Measurements from ENCODE around the gene ATG101. TPM values are rescaled to one million over a fixed set of nuclear protein-coding genes. Genes with fewer than 3 reads are reported as not detected.

Gene ATG101
- polyA plus RNA-seq, 1 donor from 2014 or later, result 53.9 TPM

DNA sequence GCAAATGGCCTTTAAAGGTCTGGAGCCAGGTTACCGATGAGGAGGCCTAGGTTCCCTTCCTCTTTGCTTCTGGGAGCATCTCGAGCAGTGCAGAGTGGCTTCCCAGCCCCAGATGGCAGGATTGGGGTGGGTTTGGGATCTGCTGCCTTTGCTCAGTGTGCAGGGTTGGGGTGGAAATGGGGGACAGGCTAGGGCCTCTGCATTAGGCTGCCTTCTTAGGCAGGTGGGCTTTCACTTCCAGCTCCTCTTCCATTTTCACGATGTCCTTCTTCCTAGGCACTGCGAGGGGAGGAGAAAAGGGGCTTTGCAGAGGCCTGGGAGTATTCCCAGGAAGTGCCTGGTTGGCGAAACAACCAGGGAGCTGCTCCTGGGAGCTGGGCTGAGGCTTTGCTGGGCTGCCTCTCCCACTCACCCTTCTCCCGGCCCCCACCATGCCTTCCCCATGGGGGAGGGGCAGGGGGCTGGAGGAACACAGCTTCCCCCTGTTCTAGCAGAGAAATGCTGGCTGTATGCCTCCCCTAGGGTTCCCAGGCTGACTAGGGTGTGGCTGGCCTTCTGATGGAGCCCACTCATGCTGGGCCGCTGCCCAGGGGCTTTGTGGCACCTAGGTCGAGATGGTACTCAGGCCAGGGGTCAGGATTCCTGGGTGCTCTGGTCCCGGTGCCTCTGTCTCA is 16.1 kb upstream of the ATG101 start:
- Histone ChIP-seq H4K20me1 (ENCODE audit: insufficient read depth) (no peaks in the 10 kb centered on the region), H3K27me3 (ENCODE audit: insufficient read depth, low read depth, low read length) (no peaks in the 10 kb centered on the region), H3K36me3 (ENCODE audit: insufficient read depth, low read length) (no peaks in the 10 kb centered on the region), H3K79me2 (replicated peaks; ENCODE audit: insufficient read depth, low read length) (no peaks in the 10 kb centered on the region), H3K4me3 (ENCODE audit: low read length) (no peak overlapping the region), H2AFZ (ENCODE audit: low read depth, low read length) (no peak overlapping the region), H3K27ac (ENCODE audit: low read length) (no peak overlapping the region), H3F3A (ENCODE audit: insufficient read depth, low read length, poor library complexity, severe bottlenecking) (no peaks in the 10 kb centered on the region), H3K4me2 (ENCODE audit: low read length) (no peak overlapping the region), H3K9me2 (ENCODE audit: insufficient read depth, low read length) (no peaks in the 10 kb centered on the region), H3K9me3 (ENCODE audit: low read length) (no peaks in the 10 kb centered on the region), H3K9ac (ENCODE audit: low read length) (no peak overlapping the region)
- TF ChIP-seq RAD21 (conservative IDR thresholded peaks at IDR 0.05), result no peak
- TF ChIP-seq POLR2AphosphoS5 (IDR thresholded peaks at IDR 0.05), result no peak
- no peak for TF ChIP-seq EZH2 (IDR thresholded peaks at IDR 0.05; ENCODE audit: borderline replicate concordance, insufficient read depth, low read length, poor library complexity, severe bottlenecking)
- no peak for TF ChIP-seq SMC3 (conservative IDR thresholded peaks at IDR 0.05; ENCODE audit: poor library complexity)
- TF ChIP-seq EP300 (conservative IDR thresholded peaks at IDR 0.05; ENCODE audit: poor library complexity, severe bottlenecking), result no peak
- TF ChIP-seq, protein P1, sequence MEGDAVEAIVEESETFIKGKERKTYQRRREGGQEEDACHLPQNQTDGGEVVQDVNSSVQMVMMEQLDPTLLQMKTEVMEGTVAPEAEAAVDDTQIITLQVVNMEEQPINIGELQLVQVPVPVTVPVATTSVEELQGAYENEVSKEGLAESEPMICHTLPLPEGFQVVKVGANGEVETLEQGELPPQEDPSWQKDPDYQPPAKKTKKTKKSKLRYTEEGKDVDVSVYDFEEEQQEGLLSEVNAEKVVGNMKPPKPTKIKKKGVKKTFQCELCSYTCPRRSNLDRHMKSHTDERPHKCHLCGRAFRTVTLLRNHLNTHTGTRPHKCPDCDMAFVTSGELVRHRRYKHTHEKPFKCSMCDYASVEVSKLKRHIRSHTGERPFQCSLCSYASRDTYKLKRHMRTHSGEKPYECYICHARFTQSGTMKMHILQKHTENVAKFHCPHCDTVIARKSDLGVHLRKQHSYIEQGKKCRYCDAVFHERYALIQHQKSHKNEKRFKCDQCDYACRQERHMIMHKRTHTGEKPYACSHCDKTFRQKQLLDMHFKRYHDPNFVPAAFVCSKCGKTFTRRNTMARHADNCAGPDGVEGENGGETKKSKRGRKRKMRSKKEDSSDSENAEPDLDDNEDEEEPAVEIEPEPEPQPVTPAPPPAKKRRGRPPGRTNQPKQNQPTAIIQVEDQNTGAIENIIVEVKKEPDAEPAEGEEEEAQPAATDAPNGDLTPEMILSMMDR (IDR thresholded peaks at IDR 0.05; ENCODE audit: poor library complexity, severe bottlenecking), result no peak
- TF ChIP-seq, protein P2, sequence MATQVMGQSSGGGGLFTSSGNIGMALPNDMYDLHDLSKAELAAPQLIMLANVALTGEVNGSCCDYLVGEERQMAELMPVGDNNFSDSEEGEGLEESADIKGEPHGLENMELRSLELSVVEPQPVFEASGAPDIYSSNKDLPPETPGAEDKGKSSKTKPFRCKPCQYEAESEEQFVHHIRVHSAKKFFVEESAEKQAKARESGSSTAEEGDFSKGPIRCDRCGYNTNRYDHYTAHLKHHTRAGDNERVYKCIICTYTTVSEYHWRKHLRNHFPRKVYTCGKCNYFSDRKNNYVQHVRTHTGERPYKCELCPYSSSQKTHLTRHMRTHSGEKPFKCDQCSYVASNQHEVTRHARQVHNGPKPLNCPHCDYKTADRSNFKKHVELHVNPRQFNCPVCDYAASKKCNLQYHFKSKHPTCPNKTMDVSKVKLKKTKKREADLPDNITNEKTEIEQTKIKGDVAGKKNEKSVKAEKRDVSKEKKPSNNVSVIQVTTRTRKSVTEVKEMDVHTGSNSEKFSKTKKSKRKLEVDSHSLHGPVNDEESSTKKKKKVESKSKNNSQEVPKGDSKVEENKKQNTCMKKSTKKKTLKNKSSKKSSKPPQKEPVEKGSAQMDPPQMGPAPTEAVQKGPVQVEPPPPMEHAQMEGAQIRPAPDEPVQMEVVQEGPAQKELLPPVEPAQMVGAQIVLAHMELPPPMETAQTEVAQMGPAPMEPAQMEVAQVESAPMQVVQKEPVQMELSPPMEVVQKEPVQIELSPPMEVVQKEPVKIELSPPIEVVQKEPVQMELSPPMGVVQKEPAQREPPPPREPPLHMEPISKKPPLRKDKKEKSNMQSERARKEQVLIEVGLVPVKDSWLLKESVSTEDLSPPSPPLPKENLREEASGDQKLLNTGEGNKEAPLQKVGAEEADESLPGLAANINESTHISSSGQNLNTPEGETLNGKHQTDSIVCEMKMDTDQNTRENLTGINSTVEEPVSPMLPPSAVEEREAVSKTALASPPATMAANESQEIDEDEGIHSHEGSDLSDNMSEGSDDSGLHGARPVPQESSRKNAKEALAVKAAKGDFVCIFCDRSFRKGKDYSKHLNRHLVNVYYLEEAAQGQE (IDR thresholded peaks at IDR 0.05; ENCODE audit: borderline replicate concordance), result no peak

DNA sequence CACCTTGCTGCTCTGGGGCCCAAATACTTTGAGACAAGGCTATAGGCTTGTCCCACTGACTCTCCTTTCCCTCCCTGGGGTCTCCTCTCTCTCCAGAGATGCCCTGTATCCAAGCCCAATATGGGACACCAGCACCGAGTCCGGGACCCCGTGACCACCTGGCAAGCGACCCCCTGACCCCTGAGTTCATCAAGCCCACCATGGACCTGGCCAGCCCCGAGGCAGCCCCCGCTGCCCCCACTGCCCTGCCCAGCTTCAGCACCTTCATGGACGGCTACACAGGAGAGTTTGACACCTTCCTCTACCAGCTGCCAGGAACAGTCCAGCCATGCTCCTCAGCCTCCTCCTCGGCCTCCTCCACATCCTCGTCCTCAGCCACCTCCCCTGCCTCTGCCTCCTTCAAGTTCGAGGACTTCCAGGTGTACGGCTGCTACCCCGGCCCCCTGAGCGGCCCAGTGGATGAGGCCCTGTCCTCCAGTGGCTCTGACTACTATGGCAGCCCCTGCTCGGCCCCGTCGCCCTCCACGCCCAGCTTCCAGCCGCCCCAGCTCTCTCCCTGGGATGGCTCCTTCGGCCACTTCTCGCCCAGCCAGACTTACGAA is 15.4 kb upstream of the ATG101 start:
- no peaks in the 10 kb centered on the region for H4K20me1 ChIP-seq (ENCODE audit: insufficient read depth)
- H3K4me2 ChIP-seq (ENCODE audit: low read length), result no peak overlapping the region
- H3K9ac ChIP-seq (ENCODE audit: low read length), result no peak overlapping the region
- no peak overlapping the region for H3K4me3 ChIP-seq (ENCODE audit: low read length)
- no peaks in the 10 kb centered on the region for H3K9me3 ChIP-seq (ENCODE audit: low read length)
- no peak overlapping the region for H3K27ac ChIP-seq (ENCODE audit: low read length)
- H2AFZ ChIP-seq (ENCODE audit: low read depth, low read length), result no peak overlapping the region
- H3F3A ChIP-seq (ENCODE audit: insufficient read depth, low read length, poor library complexity, severe bottlenecking), result no peaks in the 10 kb centered on the region
- H3K9me2 ChIP-seq (ENCODE audit: insufficient read depth, low read length), result no peaks in the 10 kb centered on the region
- TF ChIP-seq POLR2AphosphoS5 (IDR thresholded peaks at IDR 0.05) (no peak), MXI1 (conservative IDR thresholded peaks at IDR 0.05; ENCODE audit: poor library complexity, severe bottlenecking) (no peak), RAD21 (conservative IDR thresholded peaks at IDR 0.05) (no peak), SMC3 (conservative IDR thresholded peaks at IDR 0.05; ENCODE audit: poor library complexity) (no peak), EZH2 (IDR thresholded peaks at IDR 0.05; ENCODE audit: borderline replicate concordance, insufficient read depth, low read length, poor library complexity, severe bottlenecking) (no peak), TAF1 (IDR thresholded peaks at IDR 0.05; ENCODE audit: low read depth) (no peak), EP300 (conservative IDR thresholded peaks at IDR 0.05; ENCODE audit: poor library complexity, severe bottlenecking) (no peak)
- TF ChIP-seq, protein P2 (IDR thresholded peaks at IDR 0.05; ENCODE audit: borderline replicate concordance), result no peak
- TF ChIP-seq, protein P1 (IDR thresholded peaks at IDR 0.05; ENCODE audit: poor library complexity, severe bottlenecking), result no peak
- H3K36me3 ChIP-seq (ENCODE audit: insufficient read depth, low read length), result no peaks in the 10 kb centered on the region
- no peaks in the 10 kb centered on the region for H3K79me2 ChIP-seq (replicated peaks; ENCODE audit: insufficient read depth, low read length)
- H3K27me3 ChIP-seq (ENCODE audit: insufficient read depth, low read depth, low read length), result no peaks in the 10 kb centered on the region

All from neural cell (in vitro differentiated cells).